Activated CD4-positive, alpha-beta T cell treated with anti-CD3 and anti-CD28 coated beads, Interleukin-2, amount 50 U/mL, for 16 hours (primary cell): Measurements from ENCODE around the gene CNDP2.
"Not testable (repeated sequence)": the region's sequence is repeated elsewhere in the genome, so short reads cannot be mapped to it uniquely, and the experiment has no call there.

Source experiments
- DNase-seq: peaks from one replicate; pipeline ENCODE4 v3.0.0-alpha.2; 2020

CNDP2 gene

GRCh38 chr18:74519320-74520095 is 23.3 kb downstream of the CNDP2 start:
- DNase-seq = no peak

GRCh38 chr18:74520096-74520833 is 24.1 kb downstream of the CNDP2 start:
- no peak for DNase-seq

GRCh38 chr18:74521068-74521725 is 25.0 kb downstream of the CNDP2 start:
- DNase-seq = no peak

- DNase-seq = no peak
These were observed 26.7 kb downstream of the CNDP2 start for GRCh38 chr18:74522635-74523548.

GRCh38 chr18:74524097-74524496 is 27.9 kb downstream of the CNDP2 start:
- DNase-seq = no peak

GRCh38 chr18:74524915-74525314 is 28.8 kb downstream of the CNDP2 start:
- DNase-seq = not testable (repeated sequence)

GRCh38 chr18:74525741-74526140 is 29.6 kb downstream of the CNDP2 start:
- DNase-seq = no peak

GRCh38 chr18:74526488-74526887 is 30.3 kb downstream of the CNDP2 start:
- no peak for DNase-seq

GRCh38 chr18:74528478-74528877 is 32.3 kb downstream of the CNDP2 start:
- DNase-seq = no peak

- no peak for DNase-seq
These were observed 32.8 kb downstream of the CNDP2 start for GRCh38 chr18:74528913-74529312.

- DNase-seq = no peak
These were observed 33.2 kb downstream of the CNDP2 start for GRCh38 chr18:74529378-74529777.

GRCh38 chr18:74529811-74530583 is 33.8 kb downstream of the CNDP2 start:
- DNase-seq = no peak

- DNase-seq = no peak
These were observed 34.4 kb downstream of the CNDP2 start for GRCh38 chr18:74530584-74530862.

GRCh38 chr18:74531043-74531442 is 34.9 kb downstream of the CNDP2 start:
- no peak for DNase-seq

GRCh38 chr18:74532511-74533025 is 36.4 kb downstream of the CNDP2 start:
- DNase-seq = no peak

- no peak for DNase-seq
These were observed 37.5 kb downstream of the CNDP2 start for GRCh38 chr18:74533666-74534065.

GRCh38 chr18:74534150-74534969 is 38.2 kb downstream of the CNDP2 start, which contains the start of gene CNDP1:
CNDP1 (plus strand) TSS chr18:74534500; CDS start chr18:74534668, 168 bp downstream.
- no peak for DNase-seq

- DNase-seq = no peak
These were observed 39.0 kb downstream of the CNDP2 start for GRCh38 chr18:74534981-74535649.

- no peak for DNase-seq
These were observed 43.1 kb downstream of the CNDP2 start for GRCh38 chr18:74539289-74539688.
